Measurements from ENCODE around the gene GSC2.

DNA sequence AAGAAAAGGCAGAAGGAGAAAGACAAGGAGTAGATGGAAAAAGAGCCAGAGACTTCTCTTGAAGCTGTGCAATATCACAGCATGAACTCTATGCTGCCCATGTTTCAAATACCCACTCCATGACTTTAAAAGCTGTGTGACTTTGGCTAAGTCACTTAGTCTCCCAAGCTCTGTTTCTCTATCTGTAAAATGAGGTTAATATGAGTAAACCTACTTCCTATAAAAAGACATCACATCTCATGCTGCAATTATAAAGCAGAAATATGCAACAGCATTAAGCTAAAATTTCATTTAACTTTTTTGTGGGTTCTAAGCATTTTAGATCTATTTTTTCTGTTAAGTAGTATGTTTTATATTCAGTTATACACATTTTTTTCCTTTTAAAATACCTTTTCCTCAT is 39.4 kb downstream of the GSC2 start:
- TF ChIP-seq, protein P1, sequence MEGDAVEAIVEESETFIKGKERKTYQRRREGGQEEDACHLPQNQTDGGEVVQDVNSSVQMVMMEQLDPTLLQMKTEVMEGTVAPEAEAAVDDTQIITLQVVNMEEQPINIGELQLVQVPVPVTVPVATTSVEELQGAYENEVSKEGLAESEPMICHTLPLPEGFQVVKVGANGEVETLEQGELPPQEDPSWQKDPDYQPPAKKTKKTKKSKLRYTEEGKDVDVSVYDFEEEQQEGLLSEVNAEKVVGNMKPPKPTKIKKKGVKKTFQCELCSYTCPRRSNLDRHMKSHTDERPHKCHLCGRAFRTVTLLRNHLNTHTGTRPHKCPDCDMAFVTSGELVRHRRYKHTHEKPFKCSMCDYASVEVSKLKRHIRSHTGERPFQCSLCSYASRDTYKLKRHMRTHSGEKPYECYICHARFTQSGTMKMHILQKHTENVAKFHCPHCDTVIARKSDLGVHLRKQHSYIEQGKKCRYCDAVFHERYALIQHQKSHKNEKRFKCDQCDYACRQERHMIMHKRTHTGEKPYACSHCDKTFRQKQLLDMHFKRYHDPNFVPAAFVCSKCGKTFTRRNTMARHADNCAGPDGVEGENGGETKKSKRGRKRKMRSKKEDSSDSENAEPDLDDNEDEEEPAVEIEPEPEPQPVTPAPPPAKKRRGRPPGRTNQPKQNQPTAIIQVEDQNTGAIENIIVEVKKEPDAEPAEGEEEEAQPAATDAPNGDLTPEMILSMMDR (IDR thresholded peaks at IDR 0.05; ENCODE audit: control extremely low read depth in 1 of 3, insufficient read depth in 1 of 3, low read depth in 1 of 3, low read length in 3 of 3): no peak
- TF ChIP-seq CHD1 (IDR thresholded peaks at IDR 0.05; ENCODE audit: low read depth, low read length) (no peak), EZH2 (IDR thresholded peaks at IDR 0.05; ENCODE audit: low read depth, low read length, severe bottlenecking) (no peak), POLR2A (IDR thresholded peaks at IDR 0.05; ENCODE audit: control extremely low read depth in 1 of 2, low read depth in 2 of 2, low read length in 2 of 2) (no peak), POLR2AphosphoS5 (IDR thresholded peaks at IDR 0.05; ENCODE audit: low read depth, low read length) (no peak), TAF1 (IDR thresholded peaks at IDR 0.05; ENCODE audit: low read depth, low read length) (no peak), MAFK (IDR thresholded peaks at IDR 0.05; ENCODE audit: low read depth, low read length) (no peak), SUZ12 (IDR thresholded peaks at IDR 0.05; ENCODE audit: low read length) (no peak), TCF12 (IDR thresholded peaks at IDR 0.05; ENCODE audit: low read depth, low read length) (no peak), ZNF274 (IDR thresholded peaks at IDR 0.05; ENCODE audit: borderline replicate concordance, extremely low read depth, low read length) (no peak), SP1 (IDR thresholded peaks at IDR 0.05; ENCODE audit: low read depth, low read length) (no peak)

All from H1 (cell line).